Measurements from ENCODE around the gene MUC6. TPM values are rescaled to one million over a fixed set of nuclear protein-coding genes. Genes with fewer than 3 reads are reported as not detected.

The MUC6 gene
- total RNA-seq, 1 experiment from 2014 or later, result not detected

GRCh38 chr11:1051356-1052132, 15.0 kb upstream of the MUC6 start:
- POLR2A ChIA-PET (ENCODE audit: low non-redundant PET), result no interaction called here

GRCh38 chr11:1050581-1051355, 14.2 kb upstream of the MUC6 start:
- Histone ChIP-seq H3K36me3 (ENCODE audit: insufficient read depth, low read length, poor library complexity, severe bottlenecking) (no peaks in the 10 kb centered on the region), H3K4me3 (ENCODE audit: low read depth, low read length, poor library complexity, severe bottlenecking) (no peak overlapping the region), H3K9me3 (ENCODE audit: low read depth, low read length, poor library complexity, severe bottlenecking) (no peaks in the 10 kb centered on the region), H3K27ac (ENCODE audit: low read depth, low read length, poor library complexity, severe bottlenecking) (no peak overlapping the region), H3K4me1 (ENCODE audit: insufficient read depth, low read length, poor library complexity, severe bottlenecking) (no peaks in the 10 kb centered on the region), H3K27me3 (replicated peaks; ENCODE audit: insufficient read depth, low read depth, low read length, poor library complexity) (no peaks in the 10 kb centered on the region)
- intact Hi-C loops (cut with micrococcal nuclease; ENCODE audit: unreplicated experiment), result loop anchor here (2.0 kb wide), 1 partner anchor 202 kb away; no protein-coding TSS in a partner anchor
- BruUV-seq (replicated peaks), result no TSS peak
- ChIA-PET POLR2A (ENCODE audit: low non-redundant PET) (no interaction called here), CTCF (interaction anchor here (1.6 to 1.8 kb wide), 2 partner anchors 203 to 210 kb away, joined by 3 to 5 read pairs; no protein-coding TSS in a partner anchor)
- no peak for TF ChIP-seq EZH2 (IDR thresholded peaks at IDR 0.05; ENCODE audit: borderline replicate concordance, low read depth, low read length, poor library complexity, severe bottlenecking)
- TF ChIP-seq, protein P1, sequence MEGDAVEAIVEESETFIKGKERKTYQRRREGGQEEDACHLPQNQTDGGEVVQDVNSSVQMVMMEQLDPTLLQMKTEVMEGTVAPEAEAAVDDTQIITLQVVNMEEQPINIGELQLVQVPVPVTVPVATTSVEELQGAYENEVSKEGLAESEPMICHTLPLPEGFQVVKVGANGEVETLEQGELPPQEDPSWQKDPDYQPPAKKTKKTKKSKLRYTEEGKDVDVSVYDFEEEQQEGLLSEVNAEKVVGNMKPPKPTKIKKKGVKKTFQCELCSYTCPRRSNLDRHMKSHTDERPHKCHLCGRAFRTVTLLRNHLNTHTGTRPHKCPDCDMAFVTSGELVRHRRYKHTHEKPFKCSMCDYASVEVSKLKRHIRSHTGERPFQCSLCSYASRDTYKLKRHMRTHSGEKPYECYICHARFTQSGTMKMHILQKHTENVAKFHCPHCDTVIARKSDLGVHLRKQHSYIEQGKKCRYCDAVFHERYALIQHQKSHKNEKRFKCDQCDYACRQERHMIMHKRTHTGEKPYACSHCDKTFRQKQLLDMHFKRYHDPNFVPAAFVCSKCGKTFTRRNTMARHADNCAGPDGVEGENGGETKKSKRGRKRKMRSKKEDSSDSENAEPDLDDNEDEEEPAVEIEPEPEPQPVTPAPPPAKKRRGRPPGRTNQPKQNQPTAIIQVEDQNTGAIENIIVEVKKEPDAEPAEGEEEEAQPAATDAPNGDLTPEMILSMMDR (conservative IDR thresholded peaks at IDR 0.05; ENCODE audit: low read depth, low read length), result peak; percentile 88
- peak; percentile 69 for DNase-seq (ENCODE audit: low spot score)

More at GRCh38 chr11:1051356-1052132, 15.0 kb upstream of the MUC6 start:
- H3K27me3 ChIP-seq (replicated peaks; ENCODE audit: insufficient read depth, low read depth, low read length, poor library complexity), result no peaks in the 10 kb centered on the region
- H3K9me3 ChIP-seq (ENCODE audit: low read depth, low read length, poor library complexity, severe bottlenecking), result no peaks in the 10 kb centered on the region
- CTCF ChIA-PET, result interaction anchor here (1.6 to 1.8 kb wide), 2 partner anchors 203 to 211 kb away, joined by 3 to 5 read pairs; no protein-coding TSS in a partner anchor
- no peak for TF ChIP-seq EZH2 (IDR thresholded peaks at IDR 0.05; ENCODE audit: borderline replicate concordance, low read depth, low read length, poor library complexity, severe bottlenecking)
- TF ChIP-seq, protein P1 (conservative IDR thresholded peaks at IDR 0.05; ENCODE audit: low read depth, low read length), result no peak
- no peak overlapping the region for H3K27ac ChIP-seq (ENCODE audit: low read depth, low read length, poor library complexity, severe bottlenecking)
- H3K36me3 ChIP-seq (ENCODE audit: insufficient read depth, low read length, poor library complexity, severe bottlenecking), result no peaks in the 10 kb centered on the region
- no TSS peak for BruUV-seq (replicated peaks)
- H3K4me3 ChIP-seq (ENCODE audit: low read depth, low read length, poor library complexity, severe bottlenecking), result no peak overlapping the region
- DNase-seq (ENCODE audit: low spot score), result no peak
- intact Hi-C loops (cut with micrococcal nuclease; ENCODE audit: unreplicated experiment), result loop anchor here (2.0 kb wide), 1 partner anchor 203 kb away; no protein-coding TSS in a partner anchor
- no peaks in the 10 kb centered on the region for H3K4me1 ChIP-seq (ENCODE audit: insufficient read depth, low read length, poor library complexity, severe bottlenecking)

- ChIA-PET POLR2A (ENCODE audit: low non-redundant PET) (no interaction called here), CTCF (no interaction called here)
Observed at GRCh38 chr11:1049911-1050580, 13.5 kb upstream of the MUC6 start.

More at GRCh38 chr11:1049911-1050580, 13.5 kb upstream of the MUC6 start:
- Histone ChIP-seq H3K36me3 (ENCODE audit: insufficient read depth, low read length, poor library complexity, severe bottlenecking) (no peaks in the 10 kb centered on the region), H3K27me3 (replicated peaks; ENCODE audit: insufficient read depth, low read depth, low read length, poor library complexity) (no peaks in the 10 kb centered on the region), H3K4me1 (ENCODE audit: insufficient read depth, low read length, poor library complexity, severe bottlenecking) (no peaks in the 10 kb centered on the region), H3K9me3 (ENCODE audit: low read depth, low read length, poor library complexity, severe bottlenecking) (no peaks in the 10 kb centered on the region), H3K4me3 (ENCODE audit: low read depth, low read length, poor library complexity, severe bottlenecking) (no peak overlapping the region), H3K27ac (ENCODE audit: low read depth, low read length, poor library complexity, severe bottlenecking) (no peak overlapping the region)
- DNase-seq (ENCODE audit: low spot score), result no peak
- intact Hi-C loops (cut with micrococcal nuclease; ENCODE audit: unreplicated experiment), result loop anchor here (2.0 kb wide), 1 partner anchor 201 kb away; no protein-coding TSS in a partner anchor
- no TSS peak for BruUV-seq (replicated peaks)
- TF ChIP-seq, protein P1 (conservative IDR thresholded peaks at IDR 0.05; ENCODE audit: low read depth, low read length), result no peak
- no peak for TF ChIP-seq EZH2 (IDR thresholded peaks at IDR 0.05; ENCODE audit: borderline replicate concordance, low read depth, low read length, poor library complexity, severe bottlenecking)
